HG03442 (cell line): ENCODE data around the gene ADIPOR1.
"Not testable (repeated sequence)": the region's sequence is repeated elsewhere in the genome, so short reads cannot be mapped to it uniquely, and the experiment has no call there.

Experiments used
- ATAC-seq: cut with Tn5 transposase; IDR thresholded peaks from one replicate; pipeline ENCODE4 v1.9.1; 2021; ENCODE audit warnings: mild to moderate bottlenecking, moderate library complexity; ENCODE audit not compliant: unreplicated experiment

ADIPOR1 gene

DNA sequence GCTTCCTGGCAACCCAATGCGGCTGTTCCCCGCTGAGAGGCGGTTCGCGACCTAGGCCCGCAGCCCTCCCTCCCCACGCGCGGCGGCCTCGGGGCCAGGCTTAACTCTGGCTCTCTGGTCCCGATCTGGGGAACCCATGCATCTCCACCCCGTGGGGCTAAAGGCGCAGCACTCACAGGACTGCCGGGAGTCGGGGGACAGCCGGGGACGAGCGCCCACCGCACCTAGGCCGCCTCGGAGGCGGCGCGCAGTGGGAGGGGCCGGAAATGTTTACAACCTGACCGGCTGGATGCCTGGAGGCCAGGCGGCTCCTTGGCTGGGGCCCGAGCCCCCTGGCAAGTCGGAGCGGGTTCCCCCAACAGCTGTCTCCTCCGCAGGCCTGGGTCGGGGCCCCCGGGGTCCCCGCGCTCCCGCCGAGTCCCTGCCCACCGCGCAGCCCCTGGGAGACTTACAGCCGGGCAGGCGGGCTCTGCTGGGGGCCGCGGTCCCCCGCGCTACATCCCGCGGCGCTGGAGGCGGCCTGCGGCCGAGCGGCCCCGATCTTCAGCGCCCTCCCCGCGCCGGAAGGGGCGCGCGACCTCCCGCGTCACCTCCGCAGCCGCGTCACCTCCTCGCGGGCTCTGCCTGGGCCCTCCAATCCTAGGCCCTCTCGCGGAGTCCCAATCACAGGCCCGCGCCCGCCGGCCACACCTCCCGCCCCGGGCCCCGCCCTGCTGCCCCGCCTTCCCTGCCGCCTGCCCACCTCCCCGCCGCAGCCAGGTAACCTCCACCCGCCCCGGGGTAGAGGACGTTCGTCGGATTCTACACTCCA is at the start of gene ADIPOR1:
Gene ADIPOR1, minus strand, starts transcription at position 580 of the 811 bp plus-strand sequence. CDS start 7,242 bp downstream, outside the sequence.
- ATAC-seq: peak; percentile 95

- ATAC-seq: peak; percentile 90
These were observed 49.1 kb upstream of the ADIPOR1 start, which contains the start of gene TMEM183A for GRCh38 chr1:203006948-203007871. Gene TMEM183A, plus strand, starts transcription at chr1:203007374. Its CDS starts 92 bp downstream, at chr1:203007466.

- ATAC-seq: not testable (repeated sequence)
These were observed 47.5 kb upstream of the ADIPOR1 start for GRCh38 chr1:203005395-203006142.

GRCh38 chr1:203002951-203003350 is 44.8 kb upstream of the ADIPOR1 start:
- no peak for ATAC-seq

DNA sequence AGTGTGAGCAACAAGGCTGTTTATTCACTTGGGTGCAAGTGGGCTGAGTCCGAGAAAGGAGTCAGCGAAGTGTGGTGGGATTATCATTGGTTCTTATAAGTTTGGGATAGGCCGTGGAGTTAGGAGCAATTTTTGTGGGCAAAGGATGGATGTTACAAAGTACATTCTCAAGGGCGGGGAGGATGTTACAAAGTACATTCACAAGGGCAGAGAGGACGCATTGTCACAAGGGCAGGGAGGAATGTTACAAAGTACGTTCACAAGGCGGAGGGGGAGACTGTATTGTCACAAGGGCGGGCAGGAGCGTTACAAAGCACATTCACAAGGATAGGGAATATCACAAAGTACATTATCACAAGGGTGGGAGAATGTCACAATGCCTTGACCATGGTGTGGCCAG is 43.9 kb upstream of the ADIPOR1 start:
- no peak for ATAC-seq

- no peak for ATAC-seq
These were observed 42.3 kb upstream of the ADIPOR1 start for GRCh38 chr1:203000217-203000944.

DNA sequence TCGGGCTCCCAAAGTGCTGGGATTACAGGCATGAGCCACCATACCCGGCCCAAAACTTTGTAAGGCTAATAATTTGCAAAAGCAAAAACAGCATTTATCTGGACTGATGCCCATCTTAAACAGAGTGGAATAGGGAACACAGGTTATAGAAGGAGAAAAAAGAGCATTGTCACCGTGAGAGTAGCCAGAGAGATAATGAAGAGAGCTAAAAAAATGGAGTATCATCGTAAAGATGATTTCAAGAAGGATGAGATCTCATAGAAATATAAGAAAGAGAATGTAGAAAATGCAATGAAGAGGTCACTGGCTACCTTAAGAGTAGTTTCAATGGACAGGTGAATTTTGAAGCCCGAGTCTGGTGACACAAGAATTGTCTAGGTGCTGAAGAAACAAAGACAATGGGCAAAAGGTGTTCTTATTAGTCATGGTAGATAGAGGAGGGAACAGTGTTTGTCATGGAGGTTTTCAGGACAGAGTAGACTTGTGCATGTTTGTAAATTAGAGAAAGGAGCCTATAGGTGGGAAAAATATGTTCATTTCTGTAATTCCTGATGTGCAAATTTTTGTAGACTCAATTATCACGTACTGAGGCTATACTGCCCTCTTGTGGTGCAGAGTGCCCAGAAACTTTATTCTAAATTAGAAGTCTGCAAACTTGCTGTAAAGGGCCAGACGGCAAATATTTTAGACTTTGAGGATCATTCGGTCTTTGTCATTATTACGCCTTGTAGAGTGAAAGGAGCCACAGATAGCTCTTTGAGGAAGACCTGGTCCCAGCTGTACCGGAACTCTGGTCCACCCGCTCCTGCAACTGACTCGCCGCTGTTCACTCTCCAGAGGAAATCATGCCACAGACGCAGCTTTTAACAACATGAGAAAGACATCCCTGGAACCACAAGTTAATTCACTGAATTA is 41.0 kb upstream of the ADIPOR1 start:
- ATAC-seq: no peak

DNA sequence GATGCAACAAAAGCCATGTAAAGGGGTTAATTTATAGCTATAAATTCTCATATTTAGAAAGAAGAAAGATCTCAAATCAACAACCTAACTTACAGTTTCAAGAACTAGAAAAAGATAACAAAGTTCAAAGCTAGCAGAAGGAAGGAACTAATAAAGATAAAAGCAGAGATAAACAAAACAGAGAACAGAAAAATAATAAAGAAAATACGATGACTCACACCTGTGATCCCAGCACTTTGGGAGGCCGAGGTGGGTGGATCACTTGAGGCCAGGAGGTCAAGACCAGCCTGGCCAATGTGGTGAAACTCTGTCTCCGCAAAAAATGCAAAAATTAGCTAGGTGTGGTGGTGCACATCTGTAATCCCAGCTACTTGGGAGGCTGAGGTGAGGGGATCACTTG is 36.6 kb upstream of the ADIPOR1 start:
- ATAC-seq: no peak

DNA sequence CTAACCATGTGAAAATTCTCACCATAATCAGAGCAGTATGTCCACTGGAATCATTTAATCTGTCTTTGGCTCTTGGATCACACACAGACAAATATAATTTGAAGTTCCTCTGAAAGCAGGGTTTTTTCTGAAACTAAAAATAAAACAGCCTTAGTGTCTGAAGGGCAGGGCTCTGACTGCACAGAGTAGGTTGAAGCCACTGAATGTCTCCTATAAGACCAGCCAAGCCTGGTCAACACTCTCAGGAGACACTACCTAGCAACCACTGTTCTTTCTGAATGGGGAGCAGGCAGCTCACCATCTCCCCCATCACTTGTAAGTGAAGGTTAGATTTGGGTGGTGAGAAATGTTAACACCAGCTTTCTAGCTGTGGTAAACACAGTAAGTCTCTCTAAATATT is 33.0 kb upstream of the ADIPOR1 start:
- ATAC-seq: no peak

GRCh38 chr1:202989879-202990278 is 31.8 kb upstream of the ADIPOR1 start:
- ATAC-seq: no peak

GRCh38 chr1:202987922-202988583 is 29.9 kb upstream of the ADIPOR1 start:
- no peak for ATAC-seq

- no peak for ATAC-seq
These were observed 29.1 kb upstream of the ADIPOR1 start for GRCh38 chr1:202987255-202987654.

DNA sequence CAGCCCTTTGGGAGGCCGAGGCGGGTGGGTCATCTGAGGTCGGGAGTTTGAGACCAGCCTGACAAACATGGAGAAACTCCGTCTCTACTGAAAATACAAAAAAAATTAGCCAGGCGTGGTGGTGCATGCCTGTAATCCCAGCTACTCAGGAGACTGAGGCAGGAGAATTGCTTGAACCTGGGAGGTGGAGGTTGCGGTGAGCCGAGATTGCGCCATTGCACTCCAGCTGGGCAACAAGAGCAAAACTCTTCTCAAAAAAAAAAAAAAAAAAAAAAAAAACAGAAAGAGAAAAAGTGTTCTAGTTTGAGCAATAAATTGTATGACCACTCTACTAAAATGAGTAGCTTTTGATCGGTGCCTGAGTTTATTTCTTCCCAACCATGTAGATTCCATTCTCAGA is 28.0 kb upstream of the ADIPOR1 start:
- not testable (repeated sequence) for ATAC-seq

- ATAC-seq: no peak
These were observed 24.8 kb upstream of the ADIPOR1 start for GRCh38 chr1:202982715-202983430.

DNA sequence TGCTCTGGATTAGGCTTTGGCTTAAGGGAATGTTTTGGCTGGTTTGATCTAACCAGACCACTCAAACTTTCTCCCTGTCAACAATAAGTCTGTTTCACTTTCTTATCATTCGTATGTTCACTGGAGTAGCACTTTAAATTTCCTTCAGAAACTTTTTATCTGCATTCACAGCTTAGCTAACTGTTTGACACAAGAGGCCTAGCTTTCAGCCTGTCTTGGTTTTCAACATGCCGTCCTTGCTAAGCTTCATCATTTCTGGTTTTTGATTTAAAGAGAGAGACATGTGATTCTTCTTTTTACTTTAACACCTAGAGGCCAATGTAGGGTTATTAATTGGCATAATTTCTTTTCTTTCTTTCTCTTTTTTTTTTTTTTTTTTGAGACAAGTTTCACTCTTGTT is 23.8 kb upstream of the ADIPOR1 start:
- ATAC-seq: no peak

DNA sequence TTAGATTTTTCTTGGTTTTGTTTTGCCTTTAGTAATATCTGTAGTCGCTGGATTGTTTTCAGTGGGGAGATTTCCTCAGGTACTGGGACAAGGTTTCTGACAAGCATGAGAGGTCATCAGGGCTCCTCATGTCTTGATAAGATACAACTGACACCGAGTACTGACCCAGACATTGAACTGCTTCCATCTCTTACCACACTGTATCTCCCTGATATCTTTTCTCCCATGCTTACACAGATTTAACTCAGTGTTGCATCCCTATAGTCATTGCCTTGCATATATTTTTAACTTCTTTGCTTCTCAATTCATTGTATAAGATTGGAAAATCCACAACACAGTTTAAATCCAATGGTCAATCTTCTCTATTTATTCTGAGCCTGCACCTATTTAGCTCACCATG is 21.3 kb upstream of the ADIPOR1 start:
- ATAC-seq: no peak

- no peak for ATAC-seq
These were observed 18.5 kb upstream of the ADIPOR1 start for GRCh38 chr1:202976633-202977032.

DNA sequence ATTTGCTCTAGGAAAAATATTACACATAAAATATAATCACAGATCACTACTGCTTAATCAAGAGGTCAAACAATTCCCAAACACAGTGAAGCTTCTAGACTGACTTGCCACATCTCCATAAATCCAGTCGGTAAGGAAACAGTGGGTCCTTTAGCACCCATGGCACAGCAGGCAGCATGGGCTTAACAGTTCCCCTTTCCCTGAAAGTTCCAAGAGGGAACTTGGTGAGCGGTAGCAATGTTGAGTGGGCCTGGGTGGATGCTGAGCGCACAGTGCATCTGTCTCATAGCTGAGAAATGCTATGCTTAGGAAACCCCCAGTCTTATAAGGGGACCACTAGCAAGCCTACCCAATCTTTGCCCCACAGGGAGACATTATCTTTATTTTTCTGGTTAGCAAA is 16.7 kb upstream of the ADIPOR1 start:
- ATAC-seq: no peak
